Activated CD4-positive, CD25-positive, alpha-beta regulatory T cell treated with anti-CD3 and anti-CD28 coated beads, Interleukin-2, amount 50 U/mL, for 16 hours (primary cell): ENCODE results near the gene RPL36AL.

Source experiments
- DNase-seq: peaks from one replicate; pipeline ENCODE4 v3.0.0-alpha.2; 2020; ENCODE audit warnings: low read depth, low spot score

Gene RPL36AL

GRCh38 chr14:49581209-49582112 is 39.0 kb downstream of the RPL36AL start:
- DNase-seq, result no peak

- no peak for DNase-seq
Observed at GRCh38 chr14:49579841-49580240, 40.6 kb downstream of the RPL36AL start.

- DNase-seq, result no peak
Observed at GRCh38 chr14:49578141-49578540, 42.3 kb downstream of the RPL36AL start.

GRCh38 chr14:49574038-49574437 is 46.4 kb downstream of the RPL36AL start:
- DNase-seq, result no peak

GRCh38 chr14:49569281-49569680 is 51.1 kb downstream of the RPL36AL start:
- no peak for DNase-seq
